HG02588 (cell line): ENCODE results near the gene C1QTNF8.

Experiments used
- ATAC-seq: cut with Tn5 transposase; IDR thresholded peaks from one replicate; pipeline ENCODE4 v1.9.1; 2021; ENCODE audit warnings: mild to moderate bottlenecking, moderate library complexity; ENCODE audit not compliant: unreplicated experiment

The C1QTNF8 gene

DNA sequence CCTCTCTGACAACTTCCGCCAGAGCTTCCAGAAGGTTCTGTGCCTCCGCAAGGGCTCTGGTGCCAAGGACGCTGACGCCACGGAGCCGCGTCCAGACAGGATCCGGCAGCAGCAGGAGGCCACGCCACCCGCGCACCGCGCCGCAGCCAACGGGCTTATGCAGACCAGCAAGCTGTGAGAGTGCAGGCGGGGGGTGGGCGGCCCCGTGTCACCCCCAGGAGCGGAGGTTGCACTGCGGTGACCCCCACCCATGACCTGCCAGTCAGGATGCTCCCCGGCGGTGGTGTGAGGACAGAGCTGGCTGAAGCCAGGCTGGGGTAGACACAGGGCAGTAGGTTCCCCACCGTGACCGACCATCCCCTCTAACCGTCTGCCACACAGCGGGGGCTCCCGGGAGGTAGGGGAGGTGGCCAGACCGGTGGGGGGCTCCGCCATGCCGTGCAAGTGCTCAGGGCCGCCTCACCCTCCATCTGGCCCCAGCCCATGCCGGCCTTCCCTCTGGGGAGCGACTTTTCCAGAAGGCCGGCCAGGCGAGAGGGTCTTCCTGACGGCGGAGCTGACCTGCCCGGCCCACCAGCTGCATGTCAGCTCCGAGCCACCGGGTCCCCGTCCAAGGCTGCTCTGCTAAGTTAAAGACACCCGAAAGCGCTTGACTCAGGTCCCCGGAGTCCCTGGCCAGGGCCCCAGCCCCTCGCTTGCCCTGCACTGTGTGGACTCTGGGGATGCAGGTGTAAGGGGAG is 16.1 kb downstream of the C1QTNF8 start:
- no peak for ATAC-seq

DNA sequence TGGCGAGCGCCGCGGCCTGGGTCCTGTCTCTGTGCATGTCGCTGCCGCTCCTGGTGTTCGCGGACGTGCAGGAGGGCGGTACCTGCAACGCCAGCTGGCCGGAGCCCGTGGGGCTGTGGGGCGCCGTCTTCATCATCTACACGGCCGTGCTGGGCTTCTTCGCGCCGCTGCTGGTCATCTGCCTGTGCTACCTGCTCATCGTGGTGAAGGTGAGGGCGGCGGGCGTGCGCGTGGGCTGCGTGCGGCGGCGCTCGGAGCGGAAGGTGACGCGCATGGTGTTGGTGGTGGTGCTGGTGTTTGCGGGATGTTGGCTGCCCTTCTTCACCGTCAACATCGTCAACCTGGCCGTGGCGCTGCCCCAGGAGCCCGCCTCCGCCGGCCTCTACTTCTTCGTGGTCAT is 16.7 kb downstream of the C1QTNF8 start:
- no peak for ATAC-seq

DNA sequence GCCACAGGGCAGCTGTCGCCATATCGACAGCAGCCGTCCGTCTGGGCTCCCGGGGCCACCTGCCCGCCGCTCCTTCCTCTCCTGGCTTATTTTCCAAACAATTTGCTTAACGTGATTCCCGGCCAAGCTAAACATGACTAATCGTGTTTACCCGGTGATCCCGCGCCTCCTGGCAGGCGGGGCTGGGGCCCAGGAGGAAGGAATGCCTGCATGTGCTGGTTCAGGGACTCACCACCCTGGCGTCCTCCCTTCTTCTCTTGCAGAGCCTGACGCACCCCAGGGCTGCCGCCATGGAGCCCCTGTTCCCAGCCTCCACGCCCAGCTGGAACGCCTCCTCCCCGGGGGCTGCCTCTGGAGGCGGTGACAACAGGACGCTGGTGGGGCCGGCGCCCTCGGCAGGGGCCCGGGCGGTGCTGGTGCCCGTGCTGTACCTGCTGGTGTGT is 17.4 kb downstream of the C1QTNF8 start:
- no peak for ATAC-seq

GRCh38 chr16:1077877-1078578 is 18.0 kb downstream of the C1QTNF8 start:
- no peak for ATAC-seq

DNA sequence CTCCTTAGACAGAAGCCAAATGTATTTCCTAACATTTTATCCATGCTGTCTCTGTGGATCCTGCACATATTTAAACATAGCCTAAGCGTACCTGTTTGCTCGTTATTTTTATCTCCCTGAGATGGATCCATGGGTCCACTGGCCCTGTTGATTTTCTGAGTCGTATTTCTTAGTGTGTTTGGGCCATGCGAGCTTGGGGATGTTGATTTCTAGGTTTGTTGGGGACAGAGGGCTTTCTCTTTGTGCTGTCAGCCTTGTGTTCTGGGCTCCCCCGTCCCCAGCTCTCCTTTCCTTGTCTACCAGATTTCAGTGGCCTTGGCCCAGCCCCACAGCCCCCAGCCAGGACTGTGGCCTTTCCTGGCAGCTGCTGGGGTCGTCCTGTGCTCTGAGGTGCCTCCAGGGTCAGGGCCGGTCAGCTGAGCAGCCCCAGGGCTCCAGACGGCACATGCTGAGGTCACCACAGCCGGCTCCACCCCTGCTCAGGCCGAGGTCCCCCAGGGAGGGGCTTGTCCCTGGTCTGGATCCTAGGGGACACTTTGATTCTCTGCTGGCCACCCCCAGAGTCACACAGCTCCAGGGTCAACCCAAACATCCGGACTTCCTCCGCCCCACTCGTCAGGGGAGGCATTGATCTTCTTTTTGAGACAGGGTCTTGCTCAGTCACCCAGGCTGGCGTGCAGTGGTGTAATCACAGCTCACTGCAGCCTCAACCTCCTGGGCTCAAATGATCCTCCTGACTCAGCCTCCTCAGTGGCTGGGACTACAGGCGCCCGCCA is 19.1 kb downstream of the C1QTNF8 start:
- no peak for ATAC-seq

DNA sequence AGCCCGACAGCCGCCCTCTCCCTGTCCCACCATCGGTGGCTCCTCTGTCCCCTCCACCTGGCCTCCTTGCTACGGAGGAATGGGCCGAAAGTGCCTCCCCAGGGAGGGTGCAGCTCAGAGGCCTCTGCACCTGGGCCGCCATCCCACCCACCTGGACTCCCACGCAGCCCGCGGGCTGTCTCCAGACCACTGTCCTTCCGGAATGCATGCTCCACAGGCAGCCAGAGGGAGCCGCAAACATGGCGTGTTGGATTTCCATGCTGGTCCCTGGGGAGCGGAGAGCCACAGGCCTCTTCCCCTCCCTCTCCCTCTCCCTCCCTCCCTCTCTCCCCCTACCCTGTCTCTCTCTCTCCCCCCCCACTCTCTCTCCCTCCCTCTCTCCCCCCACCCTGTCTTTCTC is 20.5 kb downstream of the C1QTNF8 start:
- ATAC-seq: no peak

DNA sequence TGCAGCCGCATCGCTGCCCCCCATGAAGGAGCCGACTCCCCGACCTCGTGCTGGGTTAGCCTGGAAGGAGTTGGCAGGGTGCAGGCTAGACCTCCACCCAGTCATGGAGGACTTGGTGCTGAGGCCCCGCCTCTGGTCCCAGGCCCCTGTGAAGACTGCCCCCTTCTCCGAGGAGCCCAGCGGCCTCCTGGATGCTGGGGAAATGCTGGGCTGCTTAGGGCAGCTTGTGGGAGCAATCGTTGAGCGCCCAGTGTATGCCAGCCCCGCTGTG is 21.7 kb downstream of the C1QTNF8 start:
- ATAC-seq: no peak

DNA sequence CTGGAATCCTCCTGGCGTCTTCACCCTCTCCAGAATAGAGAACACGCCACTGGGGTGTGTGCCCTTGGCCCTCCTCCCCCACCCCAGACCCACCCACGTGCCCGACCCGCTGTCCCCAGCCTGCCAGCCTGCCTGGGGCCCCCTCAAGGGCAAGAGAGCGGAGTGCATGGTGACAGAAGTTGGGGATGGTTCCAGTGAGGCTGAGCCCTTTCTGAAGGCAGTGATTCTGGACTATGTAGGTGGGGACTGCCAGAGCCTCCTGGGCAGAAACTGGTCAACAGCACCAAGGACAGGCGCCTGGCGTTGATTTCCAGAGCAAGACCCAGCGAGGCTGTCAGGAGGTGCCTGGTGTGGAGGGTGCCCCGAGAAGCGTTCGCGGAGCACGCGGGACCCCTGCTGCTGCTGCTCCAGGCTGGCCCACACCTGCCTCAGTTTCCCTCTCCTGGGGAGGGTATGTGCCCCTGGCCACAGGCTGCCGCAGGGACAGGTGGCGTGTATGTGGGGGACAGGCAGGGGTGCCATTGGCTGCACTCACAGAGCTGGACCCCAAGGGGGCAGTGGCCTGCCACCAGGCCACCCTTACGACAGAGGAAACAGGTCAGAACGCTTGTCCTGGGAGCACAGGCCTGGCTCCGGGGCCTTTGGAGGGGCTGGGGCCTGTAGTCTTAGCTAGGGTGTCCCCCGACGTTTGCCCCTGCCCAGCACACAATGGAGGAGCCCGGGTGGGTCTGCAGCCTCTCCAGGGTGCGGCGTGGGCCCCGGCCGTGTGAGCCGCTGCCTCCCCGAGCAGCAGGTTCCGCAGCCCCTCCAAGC is 22.3 kb downstream of the C1QTNF8 start:
- ATAC-seq: no peak

GRCh38 chr16:1073262-1073558 is 22.8 kb downstream of the C1QTNF8 start:
- no peak for ATAC-seq

GRCh38 chr16:1072526-1073261 is 23.4 kb downstream of the C1QTNF8 start, which contains the start of gene SSTR5:
TSS of gene SSTR5 (plus strand) at chr16:1072747. CDS start at chr16:1078869, 6,122 bp downstream.
- no peak for ATAC-seq

- no peak for ATAC-seq
These were observed 24.4 kb downstream of the C1QTNF8 start for GRCh38 chr16:1071561-1072225.

GRCh38 chr16:1070864-1071408 is 25.1 kb downstream of the C1QTNF8 start:
- no peak for ATAC-seq

DNA sequence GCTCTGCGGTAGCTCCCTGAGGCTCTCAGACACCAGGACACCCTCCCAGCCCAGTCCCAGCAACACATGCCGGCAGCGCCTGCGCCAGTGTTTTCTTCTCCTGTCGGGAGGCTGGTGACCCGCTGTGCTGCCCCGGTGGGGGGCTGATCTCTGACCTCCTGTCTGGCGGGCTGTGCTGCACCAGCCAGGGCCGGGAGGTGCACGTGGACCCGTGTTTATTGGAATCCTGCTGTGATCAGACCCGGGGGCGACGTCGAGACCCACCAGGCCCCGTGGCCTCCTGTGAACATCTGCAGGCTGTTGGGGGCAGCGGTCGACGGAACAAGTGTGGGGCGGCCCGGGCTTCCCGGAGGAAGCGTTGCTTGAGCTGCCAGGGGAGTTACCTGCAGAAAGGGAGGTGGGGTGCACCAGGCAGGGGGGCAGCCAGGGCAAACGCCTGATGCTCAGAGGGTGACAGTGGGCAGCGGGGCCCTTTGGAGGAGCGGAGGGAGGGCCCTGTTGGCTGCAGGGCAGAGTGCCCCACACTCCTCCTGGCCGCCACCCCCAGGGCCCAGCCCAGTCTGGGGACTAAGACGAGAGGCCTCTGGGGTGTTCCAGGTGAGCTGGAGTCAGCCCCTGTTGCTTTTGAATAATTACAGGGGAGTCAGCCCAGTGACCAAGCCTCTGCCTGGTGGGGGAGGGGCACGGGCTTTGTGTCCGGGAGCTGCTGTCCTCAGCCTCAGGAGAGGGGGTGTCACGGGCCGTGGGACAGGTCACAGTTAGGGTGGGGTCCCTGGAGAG is 25.8 kb downstream of the C1QTNF8 start:
- ATAC-seq: no peak

DNA sequence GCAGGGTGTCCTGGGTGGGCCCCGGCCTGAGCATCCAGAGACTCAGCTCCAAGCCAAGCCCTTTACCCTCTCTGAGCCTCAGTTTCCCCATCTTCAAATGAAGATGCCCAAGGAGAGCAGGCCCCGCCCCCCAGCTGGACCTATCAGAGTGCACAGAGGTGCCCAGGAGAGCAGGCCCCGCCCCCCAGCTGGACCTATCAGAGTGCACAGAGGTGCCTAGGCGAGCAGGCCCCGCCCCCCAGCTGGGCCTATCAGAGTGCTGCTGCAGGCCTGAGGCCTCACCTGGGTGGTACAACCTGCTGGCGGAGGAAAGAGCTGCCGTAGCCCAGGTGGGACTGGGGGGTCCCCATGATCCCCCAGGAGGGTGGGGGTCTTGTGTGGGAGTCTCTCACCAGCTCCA is 26.9 kb downstream of the C1QTNF8 start:
- no peak for ATAC-seq

DNA sequence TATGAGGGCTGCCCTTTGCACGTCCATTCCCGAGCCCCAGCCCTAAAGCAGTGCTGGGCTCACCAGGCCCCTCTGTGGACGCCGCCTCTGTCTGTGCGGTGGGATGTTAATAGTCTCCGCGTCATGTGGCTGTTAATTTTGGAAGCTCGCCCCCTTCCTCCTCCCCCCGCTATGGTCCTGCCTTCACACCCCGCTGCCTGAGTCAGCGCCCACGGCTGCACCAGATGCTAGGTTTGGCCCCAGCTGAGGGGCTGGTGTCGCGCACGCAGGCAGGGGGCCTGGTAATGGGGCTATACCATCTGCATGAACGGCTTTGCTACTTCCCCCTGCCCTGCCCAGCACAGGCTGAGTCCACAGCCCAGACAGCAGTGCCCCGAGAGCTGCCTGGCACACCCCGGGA is 27.6 kb downstream of the C1QTNF8 start:
- no peak for ATAC-seq

GRCh38 chr16:1067629-1068028 is 28.4 kb downstream of the C1QTNF8 start:
- no peak for ATAC-seq

DNA sequence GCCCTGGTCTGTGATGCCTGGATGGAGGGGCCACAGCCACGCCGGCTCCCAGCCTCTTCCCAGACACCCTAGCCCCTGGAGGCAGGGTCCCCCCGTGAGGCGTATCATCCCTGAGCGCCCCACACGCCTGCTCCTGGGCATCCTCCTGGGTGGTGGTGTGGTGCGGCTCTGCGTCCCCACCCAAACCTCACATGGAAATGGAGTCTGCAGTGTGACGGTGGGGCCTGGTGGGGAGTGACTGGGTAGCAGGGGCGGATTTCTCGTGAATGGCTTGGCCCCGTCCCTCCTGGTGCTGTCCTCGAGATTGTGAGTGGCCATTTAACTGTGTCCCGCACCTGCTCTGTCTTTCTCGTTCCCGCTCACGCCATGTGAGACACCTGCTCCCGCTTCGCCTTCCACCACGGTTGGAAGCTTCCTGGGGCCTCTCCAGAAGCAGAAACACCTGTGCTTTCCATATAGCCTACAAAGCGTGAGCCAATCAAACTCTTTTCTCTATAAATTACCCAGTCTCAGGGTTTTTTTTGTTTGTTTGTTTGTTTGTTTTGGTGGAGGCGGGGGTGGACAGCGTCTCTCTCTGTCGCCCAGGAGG is 29.4 kb downstream of the C1QTNF8 start:
- ATAC-seq: no peak

GRCh38 chr16:1065469-1066128 is 30.4 kb downstream of the C1QTNF8 start:
- no peak for ATAC-seq
